GM23338 (cell line): ENCODE results near the gene CNTNAP5. TPM values are rescaled to one million over a fixed set of nuclear protein-coding genes. Genes with fewer than 3 reads are reported as not detected.

Experiments used
- ATAC-seq: fragments of 200-7000 bp; cut with Tn5 transposase; 3 replicates; pipeline ENCODE4 v1.9.1; 2020
- DNase-seq: peaks from one replicate; pipeline ENCODE4 v3.0.0-alpha.2; 2015; ENCODE audit warnings: low spot score
- H2AFZ ChIP-seq: fragments of 200-600 bp; sonication (generic); 2 replicates; pipeline ENCODE4 v1.8.0; 2016; ENCODE audit warnings: antibody characterized with exemption, mild to moderate bottlenecking, moderate library complexity
- H3F3A ChIP-seq: fragments of 200-600 bp; sonication (generic); replicated peaks from 2 replicates; pipeline ENCODE4 v1.8.0; 2017; ENCODE audit warnings: antibody characterized with exemption, mixed run types, low read depth
- H3K27ac ChIP-seq: fragments of 200-600 bp; sonication (generic); 2 replicates; pipeline ENCODE4 v1.6.1; 2016; ENCODE audit warnings: low read depth
- H3K27me3 ChIP-seq: fragments of 200-600 bp; sonication (generic); 2 replicates; pipeline ENCODE4 v1.8.0; 2016; ENCODE audit warnings: mild to moderate bottlenecking, mixed run types, moderate library complexity; ENCODE audit not compliant: insufficient read depth
- H3K36me3 ChIP-seq: fragments of 200-600 bp; sonication (generic); 2 replicates; pipeline ENCODE4 v1.8.0; 2016; ENCODE audit warnings: mild to moderate bottlenecking; ENCODE audit not compliant: insufficient read depth
- H3K4me1 ChIP-seq: fragments of 200-600 bp; sonication (generic); 2 replicates; pipeline ENCODE4 v1.8.0; 2016; ENCODE audit warnings: mild to moderate bottlenecking, moderate library complexity; ENCODE audit not compliant: insufficient read depth
- H3K4me2 ChIP-seq: fragments of 200-600 bp; sonication (generic); 2 replicates; pipeline ENCODE4 v1.7.1; 2017; ENCODE audit warnings: mixed run types
- H3K4me3 ChIP-seq: fragments of 200-600 bp; sonication (generic); 2 replicates; pipeline ENCODE4 v1.6.1; 2016; ENCODE audit warnings: mixed run types
- H3K79me2 ChIP-seq: fragments of 200-600 bp; sonication (generic); replicated peaks from 2 replicates; pipeline ENCODE4 v1.8.0; 2017; ENCODE audit warnings: mild to moderate bottlenecking; ENCODE audit not compliant: insufficient read depth
- H3K9me2 ChIP-seq: fragments of 200-600 bp; sonication (generic); 2 replicates; pipeline ENCODE4 v1.8.0; 2017; ENCODE audit not compliant: insufficient read depth
- H4K20me1 ChIP-seq: fragments of 200-600 bp; sonication (generic); replicated peaks from 2 replicates; pipeline ENCODE4 v1.8.0; 2017; ENCODE audit warnings: mild to moderate bottlenecking; ENCODE audit not compliant: insufficient read depth
- H3K27ac Mint-ChIP-seq: 2 replicates; pipeline ENCODE4 v1.8.0; 2020; ENCODE audit warnings: inconsistent platforms, mild to moderate bottlenecking, moderate library complexity, mixed read lengths
- H3K27me3 Mint-ChIP-seq: 3 replicates; pipeline ENCODE4 v1.8.0; 2022; ENCODE audit warnings: low read depth, mild to moderate bottlenecking, moderate library complexity, mixed read lengths, inconsistent platforms; ENCODE audit not compliant: insufficient read depth, poor library complexity
- H3K36me3 Mint-ChIP-seq: 3 replicates; pipeline ENCODE4 v1.8.0; 2021; ENCODE audit warnings: low read depth, mild to moderate bottlenecking, inconsistent platforms, moderate library complexity, mixed read lengths
- H3K4me1 Mint-ChIP-seq: 3 replicates; pipeline ENCODE4 v1.8.0; 2020; ENCODE audit warnings: mild to moderate bottlenecking, inconsistent platforms, mixed read lengths
- H3K4me3 Mint-ChIP-seq: 3 replicates; pipeline ENCODE4 v1.8.0; 2021; ENCODE audit warnings: moderate library complexity, mild to moderate bottlenecking, inconsistent platforms, mixed read lengths
- H3K9me3 Mint-ChIP-seq: 3 replicates; pipeline ENCODE4 v1.8.0; 2020; ENCODE audit warnings: moderate library complexity, mild to moderate bottlenecking, inconsistent platforms, mixed read lengths
- CREB1 ChIP-seq: fragments of 250-450 bp; sonication (Bioruptor Pico); IDR thresholded peaks from 2 replicates; pipeline ENCODE4 v1.5.0; 2020; ENCODE audit warnings: low read depth, mild to moderate bottlenecking, moderate library complexity
- CTCF ChIP-seq, 2 experiments: fragments of 200-600 bp in 1 of 2; sonication (generic) in 1 of 2; conservative IDR thresholded peaks; 2 replicates each; pipeline versions ENCODE4 v1.5.1 to v1.6.1; 2016 to 2017; ENCODE audit warnings: antibody characterized with exemption in 2 of 2, low read depth in 2 of 2, mild to moderate bottlenecking in 2 of 2, moderate library complexity in 1 of 2
- ETS1 ChIP-seq: IDR thresholded peaks from 2 replicates; pipeline ENCODE4 v1.6.1; 2016; ENCODE audit warnings: antibody characterized with exemption
- EZH2 ChIP-seq: fragments of 200-600 bp; sonication (generic); IDR thresholded peaks from one replicate; pipeline ENCODE4 v1.8.0; 2017; ENCODE audit warnings: antibody characterized with exemption, mild to moderate bottlenecking, low read depth; ENCODE audit not compliant: unreplicated experiment
- EZH2phosphoT487 ChIP-seq: fragments of 200-600 bp; sonication (generic); IDR thresholded peaks from one replicate; pipeline ENCODE4 v1.8.1; 2018; ENCODE audit warnings: antibody characterized with exemption; ENCODE audit not compliant: unreplicated experiment
- JUNB ChIP-seq: IDR thresholded peaks from one replicate; pipeline ENCODE4 v1.6.1; 2016; ENCODE audit warnings: antibody characterized with exemption; ENCODE audit not compliant: unreplicated experiment
- NANOG ChIP-seq: IDR thresholded peaks from 2 replicates; pipeline ENCODE4 v1.6.1; 2016; ENCODE audit warnings: antibody characterized with exemption, borderline replicate concordance
- POLR2AphosphoS5 ChIP-seq: IDR thresholded peaks from 2 replicates; pipeline ENCODE4 v1.6.1; 2016; ENCODE audit warnings: antibody characterized with exemption, low read depth
- REST ChIP-seq: IDR thresholded peaks from one replicate; pipeline ENCODE4 v1.6.1; 2018; ENCODE audit warnings: antibody characterized with exemption; ENCODE audit not compliant: unreplicated experiment
- STAT1 ChIP-seq: IDR thresholded peaks from one replicate; pipeline ENCODE4 v1.6.1; 2016; ENCODE audit warnings: antibody characterized with exemption; ENCODE audit not compliant: unreplicated experiment
- ZNF114 ChIP-seq: fragments of 250-450 bp; sonication (Bioruptor Pico); IDR thresholded peaks from 2 replicates; pipeline ENCODE4 v1.5.0; 2020; ENCODE audit warnings: mild to moderate bottlenecking, moderate library complexity
- ZNF331 ChIP-seq: fragments of 250-450 bp; sonication (Bioruptor Pico); IDR thresholded peaks from 2 replicates; pipeline ENCODE4 v1.5.0; 2020; ENCODE audit warnings: low read depth, mild to moderate bottlenecking, moderate library complexity
- ZNF462 ChIP-seq: fragments of 250-450 bp; sonication (Bioruptor Pico); IDR thresholded peaks from 2 replicates; pipeline ENCODE4 v1.5.0; 2020; ENCODE audit warnings: mild to moderate bottlenecking, moderate library complexity
- polyA plus RNA-seq: library from polyadenylated mRNA; unstranded; fragments of >200 nt; fragmentation: Nextera tagmentation; extraction: Ambion mirVana; gene quantifications from 2 replicates; pipeline ENCODE4 v1.2.1, GENCODE V29; 2016
- total RNA-seq: library from RNA; depleted of rRNA; stranded (reverse); fragments of >200 nt; shearing (Covaris generic); gene quantifications from 2 replicates; pipeline ENCODE4 v1.2.3, GENCODE V29; 2014

The CNTNAP5 gene
- total and polyA plus RNA-seq, 2 experiments from 2014 or later: 0.49 to 0.50 TPM

- Histone ChIP-seq H3K27ac (no peak overlapping the region), H3K36me3 (no peaks in the 10 kb centered on the region), H4K20me1 (no peaks in the 10 kb centered on the region), H3K27me3 (no peaks in the 10 kb centered on the region), H2AFZ (no peak overlapping the region), H3K4me2 (no peak overlapping the region), H3K4me1 (0 out of 2 replicates have a peak, but pooled peaks cover 4% of the 10 kb centered on the region), H3K9me2 (no peaks in the 10 kb centered on the region; the same call in 1 of the 2 replicates), H3K79me2 (no peaks in the 10 kb centered on the region), H3K4me3 (no peak overlapping the region), H3F3A (0 out of 2 replicates have a peak, but pooled peaks cover 5% of the 10 kb centered on the region)
- no peak for DNase-seq
- ATAC-seq: no peak
- Mint-ChIP-seq H3K27ac (no peak overlapping the region), H3K27me3 (no peaks in the 10 kb centered on the region), H3K36me3 (peaks cover 5% of the 10 kb centered on the region; the same call in 1 of the 3 replicates), H3K4me1 (peaks cover 10% of the 10 kb centered on the region), H3K4me3 (no peak overlapping the region), H3K9me3 (peaks cover 2% of the 10 kb centered on the region; the same call in 2 of the 3 replicates)
- no peak for TF ChIP-seq ZNF331 (CRISPR knock-in tag)
- no peak for TF ChIP-seq STAT1
- TF ChIP-seq EZH2: no peak
- no peak for TF ChIP-seq ETS1
- no peak for TF ChIP-seq NANOG
- TF ChIP-seq ZNF114 (CRISPR knock-in tag): no peak
- TF ChIP-seq CREB1 (CRISPR knock-in tag): no peak
- no peak for TF ChIP-seq JUNB
- TF ChIP-seq EZH2phosphoT487: no peak
- TF ChIP-seq CTCF (conservative IDR thresholded peaks at IDR 0.05; ENCODE audit: low read depth in 2 of 2): no peak
- TF ChIP-seq REST: no peak
- no peak for TF ChIP-seq ZNF462 (CRISPR knock-in tag)
- no peak for TF ChIP-seq POLR2AphosphoS5
Measured at GRCh38 chr2:124883595-124883994, 858.5 kb downstream of the CNTNAP5 start.
